Kidney glomerular epithelial cell (primary cell): ENCODE data around the gene HDAC10.

Source experiments
- DNase-seq: peaks from one replicate; lab custom pipeline; 2025; lab: John Stamatoyannopoulos, UW

HDAC10 gene

DNA sequence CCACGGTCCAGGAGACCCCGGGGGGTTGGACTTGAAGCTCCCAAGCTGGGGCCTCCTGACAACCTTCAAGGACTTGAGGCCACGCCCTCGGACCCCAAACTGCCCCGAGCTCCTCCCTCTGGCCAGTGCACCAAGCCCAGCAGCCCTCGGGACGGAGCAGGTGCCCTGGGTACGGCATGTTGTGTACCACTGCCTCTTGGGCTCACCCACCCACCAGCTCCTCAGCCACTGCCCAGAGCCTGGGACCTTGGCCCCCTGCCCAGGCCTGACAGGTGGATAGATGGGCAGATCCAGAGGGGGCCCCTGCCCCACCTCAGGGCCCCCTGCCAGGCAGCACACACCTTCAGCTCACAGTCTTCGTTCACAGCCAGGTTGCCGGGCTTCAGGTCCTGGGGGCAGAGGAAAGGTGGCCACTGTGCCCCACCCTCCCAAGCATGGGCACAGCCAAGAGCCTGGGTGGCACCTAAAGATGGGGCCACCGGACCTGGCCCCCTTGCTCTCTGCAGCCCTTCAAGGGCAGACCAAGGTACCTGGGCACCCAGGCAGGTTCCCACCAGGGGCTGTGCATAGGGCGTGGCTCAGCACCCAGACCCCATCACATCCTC, 5.3 kb upstream of the HDAC10 start:
- no peak for DNase-seq

DNA sequence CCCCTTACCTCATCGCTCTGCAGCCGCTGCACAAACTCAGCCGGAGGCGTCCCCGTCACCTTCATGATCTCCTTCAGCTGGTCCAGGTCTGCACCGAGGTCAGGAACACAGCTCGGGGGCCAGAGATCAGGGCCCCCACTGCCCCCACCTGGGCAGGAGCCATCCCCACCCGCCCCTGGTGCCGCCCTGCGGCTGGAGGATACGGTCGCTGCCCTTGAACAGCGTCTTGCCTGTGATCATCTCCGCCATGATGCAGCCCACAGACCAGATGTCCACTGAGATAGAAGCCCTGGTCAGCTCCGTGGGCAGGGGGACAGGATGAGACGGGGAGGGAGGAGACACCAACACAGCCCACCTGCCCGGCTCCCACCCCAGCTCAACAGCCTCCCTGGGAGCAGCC, 4.5 kb upstream of the HDAC10 start:
- no peak for DNase-seq

DNA sequence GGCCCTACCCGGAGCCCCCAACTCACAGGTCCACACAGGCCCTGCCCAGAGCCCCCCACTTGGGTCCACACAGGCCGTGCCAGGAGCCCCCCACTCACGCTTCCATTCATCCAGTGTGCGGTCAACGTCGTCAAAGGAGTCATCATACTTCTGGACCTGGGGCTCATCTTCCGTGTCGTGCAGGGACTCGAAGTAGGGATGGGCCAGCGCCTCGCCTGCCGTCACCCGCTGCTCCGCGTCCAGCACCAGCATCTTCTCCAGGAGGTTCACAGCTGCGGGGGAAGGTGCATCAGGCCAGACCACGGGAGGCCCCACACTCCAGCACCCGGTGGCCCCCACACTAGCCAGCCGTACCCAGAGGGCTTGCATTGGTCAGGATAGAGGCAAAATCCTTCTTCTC, 4.0 kb upstream of the HDAC10 start:
- DNase-seq: no peak

DNA sequence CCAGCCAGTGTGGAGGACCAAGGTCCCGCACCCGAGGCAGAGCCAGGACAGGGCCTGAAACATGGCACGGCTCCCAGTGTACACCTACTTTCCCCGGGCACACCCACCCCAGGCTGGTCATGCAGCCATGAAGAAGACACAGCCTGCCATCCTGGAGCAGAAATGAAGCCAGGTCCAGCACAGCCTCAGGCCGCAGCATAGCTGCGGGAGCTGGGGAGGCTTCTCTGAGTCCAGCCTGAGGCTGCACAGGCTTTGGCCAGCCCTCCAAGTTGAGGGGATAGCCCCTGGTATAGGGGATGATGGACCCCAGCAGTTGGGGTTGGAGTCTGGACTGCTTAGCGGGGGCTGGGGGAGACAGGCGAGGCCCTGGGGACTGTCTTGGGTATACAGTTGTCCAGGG, 2.9 kb upstream of the HDAC10 start:
- DNase-seq: no peak

DNA sequence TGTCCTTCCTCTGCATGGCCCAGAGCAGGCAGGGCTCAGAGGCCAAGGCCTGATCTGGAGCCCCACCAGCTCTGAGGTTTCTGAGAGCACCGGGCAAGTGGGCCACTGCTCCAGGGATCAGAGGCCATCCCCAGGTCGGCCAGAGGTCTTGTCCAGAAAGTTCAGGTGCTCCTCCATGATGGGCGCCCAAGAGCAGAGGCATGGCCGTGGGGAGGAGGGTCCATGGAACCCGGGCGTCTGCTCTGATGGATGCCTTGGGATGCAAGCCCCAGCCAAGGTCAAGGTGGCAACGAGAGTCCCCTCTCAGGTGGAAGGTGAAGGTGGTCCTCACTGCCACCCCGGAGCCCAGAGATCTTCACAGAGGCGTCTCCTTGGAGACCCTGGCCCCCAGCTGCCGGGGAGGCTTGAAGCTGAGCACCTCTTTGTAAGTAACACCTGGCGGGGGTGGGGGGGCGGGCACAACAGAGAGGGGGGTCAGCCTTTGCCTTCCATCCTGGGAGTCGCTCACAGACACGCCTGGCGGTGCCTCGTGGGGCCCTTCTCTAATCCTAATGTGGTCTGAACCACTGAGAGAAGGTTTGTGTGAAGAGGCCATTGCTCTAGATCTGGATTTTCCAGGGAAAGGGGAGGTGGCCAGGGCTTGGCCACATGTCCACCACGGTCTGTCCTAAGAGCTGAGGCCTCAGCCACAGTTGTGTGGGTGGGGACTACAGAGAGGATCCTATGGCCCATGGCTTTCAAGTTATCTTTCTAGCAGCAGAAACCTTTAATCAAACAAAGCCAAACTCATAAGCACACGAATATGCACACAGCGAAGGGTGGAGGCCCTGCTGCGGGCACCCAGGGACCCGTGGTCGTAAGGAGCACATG, 2.2 kb upstream of the HDAC10 start:
- DNase-seq: no peak

DNA sequence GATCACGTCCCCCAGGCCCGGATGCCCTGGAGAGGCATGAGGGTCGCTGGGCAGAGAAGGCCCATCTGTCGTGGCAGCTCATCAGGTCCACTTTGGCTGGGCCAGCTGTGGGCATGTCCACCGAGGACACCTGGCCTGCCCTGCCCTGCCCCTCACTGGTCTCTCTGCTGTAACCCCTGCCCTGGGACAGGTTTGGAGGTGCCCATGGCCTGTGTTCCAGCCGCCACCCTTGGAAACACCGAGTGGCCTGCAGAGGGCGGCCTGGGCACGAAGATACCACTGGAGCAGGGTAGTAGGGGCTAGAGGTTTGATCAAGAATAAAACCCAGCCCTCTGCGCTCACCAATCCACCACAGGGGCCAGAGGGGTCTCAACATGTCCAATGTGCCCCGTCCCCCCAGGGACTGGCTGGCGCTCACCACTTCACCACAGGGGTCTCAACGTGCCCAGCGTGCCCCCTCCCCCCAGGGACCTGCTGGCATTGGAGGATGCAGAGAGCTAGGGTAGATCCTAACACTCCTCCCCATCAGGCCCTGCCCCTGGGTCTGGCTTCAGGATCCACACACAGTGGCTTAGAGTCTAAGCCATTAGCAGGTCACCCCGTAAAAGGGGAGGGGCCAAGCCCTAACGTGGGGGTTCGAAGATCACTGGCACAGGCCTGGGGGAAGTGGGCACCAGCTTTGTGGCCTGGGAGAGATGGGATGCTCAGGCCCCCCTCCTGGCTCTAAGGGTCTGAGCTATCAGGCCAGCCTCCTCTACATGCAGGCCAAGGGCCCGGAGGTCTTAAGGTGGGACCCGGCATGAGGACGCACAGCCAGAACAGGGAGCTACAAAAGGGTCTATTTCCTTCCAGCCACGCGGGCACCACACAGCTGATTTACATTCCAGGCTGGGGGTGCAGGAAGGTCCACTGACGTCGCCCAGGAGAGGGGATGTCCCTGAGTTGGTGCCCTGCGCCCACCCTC, 1.3 kb upstream of the HDAC10 start:
- peak; percentile 18 for DNase-seq

DNA sequence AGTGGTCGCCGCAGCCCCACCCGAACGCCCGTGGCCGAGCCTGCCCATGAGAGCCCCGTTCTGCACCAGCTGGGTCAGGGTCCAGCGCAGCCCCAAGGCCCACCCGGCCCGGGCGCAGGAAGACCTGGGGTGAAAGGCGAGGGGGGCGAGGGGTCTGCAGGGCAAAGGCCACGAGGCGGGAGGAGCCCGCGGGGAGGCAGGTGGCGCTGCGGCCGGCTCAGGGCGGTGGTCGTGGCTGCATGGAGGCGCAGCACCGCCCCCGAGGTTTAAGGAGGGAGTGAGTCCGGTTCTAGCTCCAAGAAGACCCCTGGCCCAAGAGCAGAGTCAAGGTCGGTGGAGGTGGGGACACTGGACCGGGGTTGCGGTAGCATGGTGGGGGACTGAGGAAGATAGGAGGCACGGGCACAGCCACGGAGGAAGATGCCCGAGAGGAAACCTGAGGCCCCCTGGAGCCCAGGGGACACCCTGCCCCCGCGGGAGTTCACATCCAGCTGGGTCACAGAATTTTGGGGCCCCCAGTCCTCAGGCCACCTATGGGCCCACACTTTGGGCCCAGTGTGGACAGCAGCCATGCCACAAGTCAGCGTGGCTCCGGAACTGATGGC, 514 bp upstream of the HDAC10 start:
- no peak for DNase-seq

GRCh38 chr22:50250249-50250554, 863 bp downstream of the HDAC10 start:
- no peak for DNase-seq

GRCh38 chr22:50249341-50250248, 1.5 kb downstream of the HDAC10 start:
- no peak for DNase-seq

DNA sequence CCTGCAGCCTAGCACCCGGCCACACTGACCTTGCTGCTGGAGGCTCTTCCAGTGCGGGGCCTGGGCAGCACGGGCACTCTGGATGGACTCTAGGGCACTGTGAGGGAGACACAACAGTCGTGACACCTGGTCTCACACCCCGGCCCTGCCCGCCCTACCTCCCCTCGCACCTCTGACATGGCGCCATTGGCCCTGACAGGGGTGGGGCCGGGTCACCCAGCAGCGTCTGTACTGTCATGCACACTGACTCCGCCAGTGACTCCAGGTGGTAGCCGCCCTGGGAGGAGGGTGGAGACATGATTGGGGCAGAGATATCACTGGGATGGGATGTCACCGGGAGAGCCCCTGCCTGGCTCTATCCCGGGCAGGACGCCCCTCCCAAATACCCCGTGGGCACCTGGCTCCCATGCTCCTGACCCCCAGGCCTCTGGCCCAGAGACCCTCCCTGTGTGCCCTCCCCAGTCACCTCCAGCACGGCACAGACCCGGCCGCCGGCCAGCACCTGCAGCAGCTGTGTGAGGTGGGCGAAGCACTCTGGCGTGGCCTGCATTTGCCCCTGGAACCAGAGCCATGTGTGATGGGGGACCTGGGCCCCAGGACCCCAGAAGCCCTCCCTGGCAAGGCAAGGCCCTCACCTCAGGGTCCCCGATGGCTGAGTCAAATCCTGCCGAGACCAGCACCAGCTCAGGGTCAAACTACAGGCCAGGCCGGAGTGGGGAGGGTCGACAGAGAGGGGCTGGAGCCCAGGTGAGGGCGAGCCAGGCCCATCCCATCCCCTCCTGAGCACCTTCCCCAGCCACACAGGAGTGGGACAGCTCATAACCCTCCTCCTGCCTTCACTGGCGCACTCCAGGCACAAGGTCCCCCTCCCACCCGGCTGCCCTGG, 2.6 kb downstream of the HDAC10 start:
- DNase-seq: no peak

DNA sequence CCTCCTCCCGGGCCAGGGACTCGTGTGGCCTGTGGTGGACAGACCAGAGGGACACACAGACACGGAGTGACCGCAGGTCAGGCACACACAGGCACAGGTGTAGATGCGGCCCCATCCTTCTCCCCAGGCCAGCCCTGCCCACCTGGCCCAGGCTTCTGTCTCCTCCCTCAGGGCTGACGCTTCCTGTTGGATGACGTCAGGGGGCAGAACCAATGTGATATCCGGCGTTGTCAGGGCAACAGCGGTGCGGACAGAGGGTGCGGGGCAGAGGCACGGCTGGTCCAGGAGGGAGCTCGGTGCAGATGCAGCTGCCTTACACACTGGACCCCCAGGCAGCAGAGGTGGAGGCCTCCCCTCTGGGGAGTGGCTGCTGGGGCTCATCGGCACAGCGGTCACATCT, 3.3 kb downstream of the HDAC10 start:
- peak; percentile 1 for DNase-seq

DNA sequence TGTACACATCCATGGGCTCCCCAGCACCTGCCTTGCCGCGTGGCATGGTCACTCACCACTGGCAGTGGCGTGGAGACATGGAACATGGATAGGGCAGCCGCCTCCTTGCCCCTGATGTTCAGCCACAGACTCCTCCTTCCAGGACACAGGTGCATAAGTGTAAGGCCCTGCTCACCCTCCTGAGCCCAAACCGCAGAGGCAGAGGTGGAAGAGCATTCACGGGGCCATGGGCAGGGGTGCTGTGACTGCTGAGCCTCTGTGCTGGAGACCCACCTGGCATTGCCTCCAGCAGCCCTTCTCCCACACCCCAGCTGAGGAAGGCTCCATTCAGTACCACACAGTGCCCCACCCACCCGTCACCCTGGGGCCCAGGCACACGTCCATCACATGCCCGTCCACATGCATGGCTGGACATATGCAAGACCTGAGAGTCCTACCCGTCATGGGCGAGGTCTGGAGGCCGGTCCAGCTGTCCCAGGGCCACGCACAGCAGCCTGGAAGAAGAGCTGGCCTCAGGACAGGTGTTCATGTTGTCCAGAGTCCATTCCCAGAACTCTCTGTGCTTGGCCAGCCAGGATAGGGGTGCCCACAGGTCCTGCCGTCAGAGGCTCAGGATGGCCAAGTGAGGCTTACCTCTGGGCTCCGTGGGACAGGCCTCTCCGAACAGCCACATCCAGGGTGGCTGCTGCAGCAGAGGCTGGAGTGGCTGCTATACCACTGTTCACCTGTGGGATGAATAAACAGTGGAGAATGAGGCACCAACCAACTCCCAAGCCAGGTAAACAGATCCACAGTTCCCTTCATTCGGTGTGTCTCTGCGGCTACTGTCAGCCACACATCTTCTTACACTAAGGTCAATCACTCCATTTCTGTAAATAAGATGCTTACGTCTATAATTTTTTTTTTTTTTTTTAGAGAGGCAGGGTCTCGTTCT, 4.6 kb downstream of the HDAC10 start:
- DNase-seq: peak; percentile 4

DNA sequence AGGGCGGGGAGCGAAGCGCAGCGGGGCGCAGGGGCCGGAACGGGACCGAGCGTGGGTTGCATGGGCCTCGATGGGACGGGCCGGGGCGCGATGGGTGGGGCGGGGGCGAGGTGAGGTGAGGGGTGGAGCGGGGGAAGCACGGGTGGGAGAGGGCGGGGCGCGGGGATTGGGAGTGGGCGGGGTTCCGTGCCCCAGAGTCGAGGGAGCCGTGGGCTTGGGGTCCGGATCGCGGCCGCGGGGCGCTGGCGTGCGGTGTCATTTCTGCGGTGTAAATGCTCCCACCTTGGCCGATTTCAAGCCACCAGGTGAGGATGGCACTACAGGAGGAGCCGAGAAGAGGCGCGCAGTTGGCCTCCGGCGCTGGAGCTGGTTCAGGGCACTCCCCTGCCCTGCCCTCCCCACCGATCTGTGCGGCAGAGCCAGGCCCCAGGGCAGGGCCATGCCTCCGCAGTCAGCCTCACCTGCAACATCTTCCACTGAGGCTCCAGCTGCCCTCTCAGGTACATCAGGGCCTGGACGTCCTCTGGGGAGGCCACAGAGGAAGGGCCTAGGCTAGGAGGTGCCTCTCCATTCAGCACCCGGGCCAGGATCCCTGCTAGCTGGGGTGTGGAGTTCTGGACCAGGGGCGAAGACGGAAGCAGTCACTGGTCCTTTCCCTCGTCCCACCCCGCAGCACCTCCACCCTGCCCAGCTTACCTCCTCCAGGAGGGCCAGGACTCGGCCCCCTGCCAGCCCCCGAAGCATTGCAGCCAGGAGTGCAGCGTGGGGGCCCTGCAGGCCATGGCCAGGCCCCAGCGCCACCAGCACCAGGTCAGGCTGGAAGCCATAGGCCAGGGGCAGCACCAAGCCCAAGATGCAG, 5.6 kb downstream of the HDAC10 start:
- DNase-seq: no peak

DNA sequence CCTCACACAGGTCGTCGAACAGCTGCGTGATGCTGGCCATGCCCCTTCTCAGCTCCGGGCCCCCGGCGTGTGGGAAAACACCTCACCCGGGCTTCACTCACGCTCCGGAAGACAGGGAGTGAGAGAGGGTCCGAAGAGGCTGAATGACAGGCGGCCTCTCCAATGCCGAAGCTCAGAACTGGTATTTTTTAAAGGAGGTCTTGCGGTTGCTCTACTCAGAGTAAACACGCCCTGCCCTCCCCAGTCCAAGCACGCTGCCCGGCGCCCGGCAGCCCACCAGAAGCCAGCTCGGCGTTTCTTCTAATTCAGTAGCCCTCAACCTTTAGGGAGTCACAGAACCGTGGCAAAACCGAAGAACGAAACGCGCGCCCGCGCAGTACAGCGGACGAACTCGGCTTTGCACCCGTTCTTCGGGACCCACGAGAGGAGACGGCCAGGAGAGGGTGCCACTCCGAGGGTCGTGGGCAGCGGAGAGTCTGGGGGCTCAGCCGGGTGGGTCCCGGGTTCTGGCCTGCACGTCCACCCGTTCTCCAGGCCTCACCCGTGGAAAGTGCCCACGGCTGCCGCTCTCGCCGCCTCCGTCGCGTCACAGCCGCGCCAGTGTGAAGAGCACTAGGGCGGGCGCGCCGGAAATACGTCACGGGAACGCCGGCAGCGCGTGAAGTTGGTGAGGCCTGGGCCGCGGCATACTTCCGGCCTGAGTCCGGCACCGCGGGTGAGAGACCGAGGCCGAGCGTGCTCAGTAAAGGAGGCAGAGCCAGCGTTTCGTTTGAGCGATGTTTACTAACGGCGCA, 6.4 kb downstream of the HDAC10 start, which contains the start of gene TUBGCP6:
Gene TUBGCP6, minus strand, starts transcription at position 604 of the 794 bp plus-strand sequence. Its CDS starts 564 bp downstream, at position 40.
- peak; percentile 85 for DNase-seq

GRCh38 chr22:50243685-50244419, 7.2 kb downstream of the HDAC10 start:
- DNase-seq: no peak

DNA sequence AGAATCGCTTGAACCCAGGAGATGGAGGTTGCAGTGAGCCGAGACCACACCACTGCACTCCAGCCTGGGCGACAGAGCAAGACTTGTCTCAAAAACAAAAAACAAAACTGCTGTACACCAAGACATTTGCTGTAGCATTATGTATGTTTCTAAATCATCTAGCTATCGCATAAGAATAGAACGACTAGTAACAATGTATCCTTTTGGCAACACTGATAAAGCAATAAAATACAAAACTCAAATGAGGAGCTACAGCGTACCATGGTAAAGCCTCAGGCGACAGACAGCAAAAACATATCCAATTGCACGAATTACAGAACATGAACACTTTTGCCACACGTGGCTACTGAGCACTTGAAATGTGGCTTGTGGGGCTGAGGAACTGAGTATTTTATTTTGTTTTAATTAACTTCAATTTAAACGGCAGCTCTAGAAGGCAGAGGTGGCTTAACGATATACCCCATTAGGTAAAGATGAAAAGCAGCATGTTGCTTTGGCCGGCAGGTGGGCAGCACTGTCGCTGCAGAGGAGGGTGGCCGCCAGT, 8.6 kb downstream of the HDAC10 start:
- DNase-seq: no peak
